Measurements from ENCODE around the gene CGN.

The CGN gene

DNA sequence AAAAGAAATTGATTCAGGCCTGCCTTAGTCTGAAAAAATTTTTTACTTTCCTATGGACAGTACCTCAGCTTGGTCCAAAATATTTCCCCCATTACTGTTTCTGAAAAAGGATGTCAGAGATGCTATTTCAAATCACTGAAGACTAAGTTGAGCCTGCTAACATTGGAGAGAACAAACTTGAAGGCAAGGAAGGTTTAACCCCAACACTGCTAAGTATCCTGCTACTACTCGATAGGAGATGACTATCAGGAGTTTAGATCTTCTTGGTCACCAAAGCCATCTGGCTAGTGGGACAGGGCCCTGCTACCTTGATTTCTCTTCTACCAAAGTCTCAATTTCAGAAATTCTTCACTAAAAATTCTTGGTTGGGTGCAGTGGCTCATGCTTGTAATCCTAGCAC, 29.2 kb upstream of the CGN start:
- Histone ChIP-seq H2AFZ (ENCODE audit: low read length) (no peak overlapping the region), H2BK15ac (ENCODE audit: low read length) (no peak overlapping the region), H3K14ac (ENCODE audit: low read length) (no peak overlapping the region), H3K9me3 (replicated peaks in 1 of 2; ENCODE audit: control insufficient read depth in 2 of 2, insufficient read depth in 1 of 2, low read depth in 1 of 2, low read length in 2 of 2) (no peaks in the 10 kb centered on the region), H3K79me1 (ENCODE audit: low read depth, low read length) (no peaks in the 10 kb centered on the region), H3K4ac (ENCODE audit: low read length) (no peak overlapping the region), H3K9ac (ENCODE audit: low read depth, low read length, poor library complexity) (no peak overlapping the region), H3K27me3 (ENCODE audit: control insufficient read depth in 3 of 3, insufficient read depth in 3 of 3, low read depth in 1 of 3, low read length in 3 of 3) (peaks cover 0 to 2% (median 0%) of the 10 kb centered on the region in 3 experiments), H4K8ac (ENCODE audit: low read depth, low read length) (no peak overlapping the region), H3K4me2 (ENCODE audit: insufficient read depth, low read length, poor library complexity, severe bottlenecking) (no peak overlapping the region), H3K23ac (ENCODE audit: low read depth, low read length, poor library complexity) (no peak overlapping the region), H3K4me3 (ENCODE audit: low read length in 2 of 2) (no peak overlapping the region), H3K36me3 (replicated peaks in 1 of 2; ENCODE audit: control insufficient read depth in 2 of 2, insufficient read depth in 2 of 2, low read length in 2 of 2) (no peaks in the 10 kb centered on the region), H2BK120ac (ENCODE audit: low read depth, low read length) (no peak overlapping the region), H3K4me1 (ENCODE audit: control insufficient read depth in 2 of 2, insufficient read depth in 1 of 2, low read depth in 1 of 2, low read length in 2 of 2) (no peaks in the 10 kb centered on the region), H2BK12ac (ENCODE audit: low read length) (no peak overlapping the region), H2BK5ac (ENCODE audit: low read length) (no peak overlapping the region), H4K91ac (ENCODE audit: low read depth, low read length, poor library complexity) (no peak overlapping the region), H3K18ac (ENCODE audit: low read length) (no peak overlapping the region), H3K27ac (replicated peaks; ENCODE audit: low read length) (no peak overlapping the region), H2AK5ac (ENCODE audit: low read depth, low read length) (no peak overlapping the region)
- no CpG with 5 or more reads among the region's 1 CpG for WGBS, 2 donors (ENCODE audit: extremely low coverage in 2 of 2, insufficient read length in 2 of 2, insufficient replicate concordance in 1 of 2)
- no peak for DNase-seq (ENCODE audit: low spot score)

DNA sequence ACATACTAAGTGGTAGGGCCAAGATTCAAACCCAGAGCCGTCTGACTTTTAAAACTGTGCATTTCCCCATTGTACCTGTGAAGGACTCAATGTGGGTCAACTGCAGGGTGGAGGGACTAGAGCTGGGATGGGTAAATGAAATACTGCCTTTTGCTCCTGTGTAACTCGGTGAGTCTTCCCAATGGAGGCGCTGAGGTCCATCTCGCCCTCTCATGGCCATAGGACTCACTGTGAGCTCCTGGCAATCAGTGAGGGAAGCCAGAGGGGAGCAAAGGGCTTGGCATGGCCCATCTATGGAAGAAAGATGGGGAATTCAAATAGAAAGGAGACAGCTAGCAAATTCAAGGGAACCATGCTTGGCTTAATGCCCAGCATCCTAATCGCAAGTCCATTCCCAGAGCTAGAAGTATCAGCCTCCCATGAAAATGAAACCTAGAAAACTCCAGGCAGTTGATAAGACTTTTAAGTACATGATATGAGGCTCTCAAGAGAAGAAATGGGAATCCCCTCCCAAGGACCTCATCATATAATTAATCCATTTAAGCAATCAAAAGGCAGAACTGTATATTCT, 25.4 kb upstream of the CGN start:
- H2AFZ ChIP-seq (ENCODE audit: low read length): no peak overlapping the region
- WGBS, 2 donors (ENCODE audit: extremely low coverage in 2 of 2, insufficient read length in 2 of 2, insufficient replicate concordance in 1 of 2): no CpG with 5 or more reads among the region's 5 CpGs
- no peaks in the 10 kb centered on the region for H3K4me1 ChIP-seq (ENCODE audit: control insufficient read depth in 2 of 2, insufficient read depth in 1 of 2, low read depth in 1 of 2, low read length in 2 of 2)
- H3K4me3 ChIP-seq (ENCODE audit: low read length in 2 of 2): no peak overlapping the region
- H3K9ac ChIP-seq (ENCODE audit: low read depth, low read length, poor library complexity): no peak overlapping the region
- no peaks in the 10 kb centered on the region for H3K36me3 ChIP-seq (replicated peaks in 1 of 2; ENCODE audit: control insufficient read depth in 2 of 2, insufficient read depth in 2 of 2, low read length in 2 of 2)
- no peak overlapping the region for H2BK12ac ChIP-seq (ENCODE audit: low read length)
- H3K18ac ChIP-seq (ENCODE audit: low read length): no peak overlapping the region
- H3K27me3 ChIP-seq (ENCODE audit: control insufficient read depth in 3 of 3, insufficient read depth in 3 of 3, low read depth in 1 of 3, low read length in 3 of 3): no peaks in the 10 kb centered on the region
- H3K14ac ChIP-seq (ENCODE audit: low read length): no peak overlapping the region
- no peak for DNase-seq (ENCODE audit: low spot score)
- no peaks in the 10 kb centered on the region for H3K79me1 ChIP-seq (ENCODE audit: low read depth, low read length)
- H4K8ac ChIP-seq (ENCODE audit: low read depth, low read length): no peak overlapping the region
- H3K27ac ChIP-seq (replicated peaks; ENCODE audit: low read length): no peak overlapping the region
- no peak overlapping the region for H3K4ac ChIP-seq (ENCODE audit: low read length)
- no peak overlapping the region for H4K91ac ChIP-seq (ENCODE audit: low read depth, low read length, poor library complexity)
- H3K4me2 ChIP-seq (ENCODE audit: insufficient read depth, low read length, poor library complexity, severe bottlenecking): no peak overlapping the region
- H3K9me3 ChIP-seq (replicated peaks in 1 of 2; ENCODE audit: control insufficient read depth in 2 of 2, insufficient read depth in 1 of 2, low read depth in 1 of 2, low read length in 2 of 2): no peaks in the 10 kb centered on the region
- no peak overlapping the region for H2BK15ac ChIP-seq (ENCODE audit: low read length)
- H2BK5ac ChIP-seq (ENCODE audit: low read length): no peak overlapping the region
- H2BK120ac ChIP-seq (ENCODE audit: low read depth, low read length): no peak overlapping the region
- H2AK5ac ChIP-seq (ENCODE audit: low read depth, low read length): no peak overlapping the region
- no peak overlapping the region for H3K23ac ChIP-seq (ENCODE audit: low read depth, low read length, poor library complexity)

DNA sequence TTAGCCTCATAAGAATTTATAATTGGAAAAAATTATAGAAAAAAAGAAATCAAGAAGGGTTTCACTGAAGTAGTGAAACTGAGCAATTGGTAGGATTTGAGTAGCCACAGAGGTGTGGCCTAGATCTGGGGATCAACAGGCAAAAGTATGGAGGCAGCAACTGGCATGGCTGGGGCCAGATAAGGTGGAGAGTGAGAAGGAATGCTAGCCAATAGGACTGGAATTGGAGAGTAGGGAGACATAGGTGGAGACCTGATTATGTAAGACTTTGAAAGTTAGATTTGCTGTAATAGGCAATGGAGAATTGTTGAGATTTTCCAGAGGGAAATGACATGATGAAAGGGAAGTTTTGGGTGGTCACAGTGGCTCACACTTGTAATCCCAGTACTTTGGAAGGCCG, 24.6 kb upstream of the CGN start:
- Histone ChIP-seq H3K14ac (ENCODE audit: low read length) (no peak overlapping the region), H2BK15ac (ENCODE audit: low read length) (no peak overlapping the region), H4K8ac (ENCODE audit: low read depth, low read length) (no peak overlapping the region), H2AFZ (ENCODE audit: low read length) (no peak overlapping the region), H3K9ac (ENCODE audit: low read depth, low read length, poor library complexity) (no peak overlapping the region), H3K23ac (ENCODE audit: low read depth, low read length, poor library complexity) (no peak overlapping the region), H3K27me3 (ENCODE audit: control insufficient read depth in 3 of 3, insufficient read depth in 3 of 3, low read depth in 1 of 3, low read length in 3 of 3) (no peaks in the 10 kb centered on the region), H2AK5ac (ENCODE audit: low read depth, low read length) (no peak overlapping the region), H3K27ac (replicated peaks; ENCODE audit: low read length) (no peak overlapping the region), H4K91ac (ENCODE audit: low read depth, low read length, poor library complexity) (no peak overlapping the region), H3K18ac (ENCODE audit: low read length) (no peak overlapping the region), H3K4me3 (ENCODE audit: low read length in 2 of 2) (no peak overlapping the region), H2BK120ac (ENCODE audit: low read depth, low read length) (no peak overlapping the region), H3K36me3 (replicated peaks in 1 of 2; ENCODE audit: control insufficient read depth in 2 of 2, insufficient read depth in 2 of 2, low read length in 2 of 2) (no peaks in the 10 kb centered on the region), H3K4me2 (ENCODE audit: insufficient read depth, low read length, poor library complexity, severe bottlenecking) (no peak overlapping the region), H2BK12ac (ENCODE audit: low read length) (no peak overlapping the region), H3K4ac (ENCODE audit: low read length) (no peak overlapping the region), H3K4me1 (ENCODE audit: control insufficient read depth in 2 of 2, insufficient read depth in 1 of 2, low read depth in 1 of 2, low read length in 2 of 2) (no peaks in the 10 kb centered on the region), H3K9me3 (replicated peaks in 1 of 2; ENCODE audit: control insufficient read depth in 2 of 2, insufficient read depth in 1 of 2, low read depth in 1 of 2, low read length in 2 of 2) (no peaks in the 10 kb centered on the region), H3K79me1 (ENCODE audit: low read depth, low read length) (no peaks in the 10 kb centered on the region), H2BK5ac (ENCODE audit: low read length) (no peak overlapping the region)
- WGBS, 2 donors (ENCODE audit: extremely low coverage in 2 of 2, insufficient read length in 2 of 2, insufficient replicate concordance in 1 of 2): no CpG with 5 or more reads among the region's 1 CpG
- DNase-seq (ENCODE audit: low spot score): no peak

DNA sequence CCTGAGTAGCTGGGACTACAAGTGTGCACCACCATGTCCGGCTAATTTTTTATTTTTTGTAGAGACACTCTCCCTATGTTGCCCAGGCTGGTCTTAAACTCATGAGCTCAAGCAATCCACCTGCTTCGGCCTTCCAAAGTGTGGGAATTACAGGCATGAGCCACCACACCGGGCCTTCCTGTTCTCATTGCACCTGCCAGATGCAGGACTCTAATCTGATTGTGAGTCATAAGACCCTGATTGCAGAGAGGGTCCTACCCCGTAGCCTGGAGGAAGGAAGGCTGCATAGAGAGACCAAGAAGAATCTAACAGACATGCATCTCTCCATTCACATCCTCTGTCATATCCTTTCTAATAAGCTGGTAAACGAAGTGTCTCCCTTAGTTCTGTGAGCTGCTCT, 19.5 kb upstream of the CGN start:
- Histone ChIP-seq H3K18ac (ENCODE audit: low read length) (no peak overlapping the region), H3K36me3 (replicated peaks in 1 of 2; ENCODE audit: control insufficient read depth in 2 of 2, insufficient read depth in 2 of 2, low read length in 2 of 2) (no peaks in the 10 kb centered on the region), H3K9ac (ENCODE audit: low read depth, low read length, poor library complexity) (no peak overlapping the region), H2BK5ac (ENCODE audit: low read length) (no peak overlapping the region), H3K23ac (ENCODE audit: low read depth, low read length, poor library complexity) (no peak overlapping the region), H3K4me2 (ENCODE audit: insufficient read depth, low read length, poor library complexity, severe bottlenecking) (no peak overlapping the region), H3K4me1 (ENCODE audit: control insufficient read depth in 2 of 2, insufficient read depth in 1 of 2, low read depth in 1 of 2, low read length in 2 of 2) (peaks cover 3 to 7% of the 10 kb centered on the region in 2 donors), H3K27me3 (ENCODE audit: control insufficient read depth in 3 of 3, insufficient read depth in 3 of 3, low read depth in 1 of 3, low read length in 3 of 3) (peaks cover 0 to 2% (median 0%) of the 10 kb centered on the region in 3 experiments), H3K14ac (ENCODE audit: low read length) (no peak overlapping the region), H3K9me3 (replicated peaks in 1 of 2; ENCODE audit: control insufficient read depth in 2 of 2, insufficient read depth in 1 of 2, low read depth in 1 of 2, low read length in 2 of 2) (no peaks in the 10 kb centered on the region), H3K27ac (replicated peaks; ENCODE audit: low read length) (no peak overlapping the region), H2BK12ac (ENCODE audit: low read length) (no peak overlapping the region), H4K91ac (ENCODE audit: low read depth, low read length, poor library complexity) (no peak overlapping the region), H2BK15ac (ENCODE audit: low read length) (no peak overlapping the region), H3K4ac (ENCODE audit: low read length) (no peak overlapping the region), H2AK5ac (ENCODE audit: low read depth, low read length) (no peak overlapping the region), H4K8ac (ENCODE audit: low read depth, low read length) (no peak overlapping the region), H2AFZ (ENCODE audit: low read length) (no peak overlapping the region), H3K4me3 (ENCODE audit: low read length in 2 of 2) (no peak overlapping the region), H3K79me1 (ENCODE audit: low read depth, low read length) (no peaks in the 10 kb centered on the region), H2BK120ac (ENCODE audit: low read depth, low read length) (no peak overlapping the region)
- WGBS, 2 donors (ENCODE audit: extremely low coverage in 2 of 2, insufficient read length in 2 of 2, insufficient replicate concordance in 1 of 2): no CpG with 5 or more reads among the region's 5 CpGs
- no peak for DNase-seq (ENCODE audit: low spot score)
